Measurements from ENCODE around the gene C1QL2.
A peak's percentile ranks its signal among the peaks of the same experiment; 100 is the strongest.

The C1QL2 gene

GRCh38 chr2:119174216-119174992 is 15.9 kb upstream of the C1QL2 start:
- DNase-seq (ENCODE audit: low read depth in 1 of 2, low spot score in 1 of 2), result peak; percentile 26 to 59
- no peak overlapping the region for H3K27ac ChIP-seq (replicated peaks)
- TF ChIP-seq GABPA (IDR thresholded peaks at IDR 0.05; ENCODE audit: low read depth) (no peak), CTCF (IDR thresholded peaks at IDR 0.05; ENCODE audit: insufficient read depth, low read length) (peak; percentile 82)
- H3K27me3 ChIP-seq (ENCODE audit: insufficient read depth, poor library complexity, severe bottlenecking), result no peaks in the 10 kb centered on the region
- H3K4me3 ChIP-seq (replicated peaks; ENCODE audit: insufficient read depth, low read length), result no peak overlapping the region

GRCh38 chr2:119173556-119174060 is 15.1 kb upstream of the C1QL2 start:
- TF ChIP-seq POLR2AphosphoS5 (IDR thresholded peaks at IDR 0.05; ENCODE audit: low read depth) (no peak), SPI1 (IDR thresholded peaks at IDR 0.05; ENCODE audit: borderline replicate concordance, low read depth) (no peak), CTCF (IDR thresholded peaks at IDR 0.05; ENCODE audit: insufficient read depth, low read length) (no peak), GABPA (IDR thresholded peaks at IDR 0.05; ENCODE audit: low read depth) (no peak)
- DNase-seq (ENCODE audit: low read depth in 1 of 2, low spot score in 1 of 2), result no peak
- Histone ChIP-seq H3K27ac (replicated peaks) (no peak overlapping the region), H3K27me3 (ENCODE audit: insufficient read depth, poor library complexity, severe bottlenecking) (no peaks in the 10 kb centered on the region), H3K4me3 (replicated peaks; ENCODE audit: insufficient read depth, low read length) (no peak overlapping the region)

- Histone ChIP-seq H3K4me3 (replicated peaks; ENCODE audit: insufficient read depth, low read length) (no peak overlapping the region), H3K27ac (replicated peaks) (no peak overlapping the region), H3K27me3 (ENCODE audit: insufficient read depth, poor library complexity, severe bottlenecking) (no peaks in the 10 kb centered on the region)
- DNase-seq (ENCODE audit: low read depth in 1 of 2, low spot score in 1 of 2), result no peak
- TF ChIP-seq SPI1 (IDR thresholded peaks at IDR 0.05; ENCODE audit: borderline replicate concordance, low read depth) (no peak), POLR2AphosphoS5 (IDR thresholded peaks at IDR 0.05; ENCODE audit: low read depth) (no peak), REST (IDR thresholded peaks at IDR 0.05; ENCODE audit: insufficient replicate concordance, low read depth) (no peak), GABPA (IDR thresholded peaks at IDR 0.05; ENCODE audit: low read depth) (no peak), CTCF (IDR thresholded peaks at IDR 0.05; ENCODE audit: insufficient read depth, low read length) (no peak)
Measured at GRCh38 chr2:119170504-119170903, 12.0 kb upstream of the C1QL2 start.

GRCh38 chr2:119169717-119170116 is 11.2 kb upstream of the C1QL2 start:
- Histone ChIP-seq H3K27ac (replicated peaks) (no peak overlapping the region), H3K27me3 (ENCODE audit: insufficient read depth, poor library complexity, severe bottlenecking) (no peaks in the 10 kb centered on the region), H3K4me3 (replicated peaks; ENCODE audit: insufficient read depth, low read length) (no peak overlapping the region)
- TF ChIP-seq GABPA (IDR thresholded peaks at IDR 0.05; ENCODE audit: low read depth) (no peak), POLR2AphosphoS5 (IDR thresholded peaks at IDR 0.05; ENCODE audit: low read depth) (no peak), CTCF (IDR thresholded peaks at IDR 0.05; ENCODE audit: insufficient read depth, low read length) (no peak), SPI1 (IDR thresholded peaks at IDR 0.05; ENCODE audit: borderline replicate concordance, low read depth) (no peak), REST (IDR thresholded peaks at IDR 0.05; ENCODE audit: insufficient replicate concordance, low read depth) (no peak)
- no peak for DNase-seq (ENCODE audit: low read depth in 1 of 2, low spot score in 1 of 2)

Measured in HL-60 (cell line).